CD4-positive, alpha-beta T cell treated with Interleukin-17A for 1 hour (primary cell): ENCODE data around the gene FAM174C.
"Not testable (repeated sequence)": the region's sequence is repeated elsewhere in the genome, so short reads cannot be mapped to it uniquely, and the experiment has no call there.

Source experiments
- DNase-seq: peaks from one replicate; pipeline ENCODE4 v3.0.0-alpha.2; 2020

The FAM174C gene

DNA sequence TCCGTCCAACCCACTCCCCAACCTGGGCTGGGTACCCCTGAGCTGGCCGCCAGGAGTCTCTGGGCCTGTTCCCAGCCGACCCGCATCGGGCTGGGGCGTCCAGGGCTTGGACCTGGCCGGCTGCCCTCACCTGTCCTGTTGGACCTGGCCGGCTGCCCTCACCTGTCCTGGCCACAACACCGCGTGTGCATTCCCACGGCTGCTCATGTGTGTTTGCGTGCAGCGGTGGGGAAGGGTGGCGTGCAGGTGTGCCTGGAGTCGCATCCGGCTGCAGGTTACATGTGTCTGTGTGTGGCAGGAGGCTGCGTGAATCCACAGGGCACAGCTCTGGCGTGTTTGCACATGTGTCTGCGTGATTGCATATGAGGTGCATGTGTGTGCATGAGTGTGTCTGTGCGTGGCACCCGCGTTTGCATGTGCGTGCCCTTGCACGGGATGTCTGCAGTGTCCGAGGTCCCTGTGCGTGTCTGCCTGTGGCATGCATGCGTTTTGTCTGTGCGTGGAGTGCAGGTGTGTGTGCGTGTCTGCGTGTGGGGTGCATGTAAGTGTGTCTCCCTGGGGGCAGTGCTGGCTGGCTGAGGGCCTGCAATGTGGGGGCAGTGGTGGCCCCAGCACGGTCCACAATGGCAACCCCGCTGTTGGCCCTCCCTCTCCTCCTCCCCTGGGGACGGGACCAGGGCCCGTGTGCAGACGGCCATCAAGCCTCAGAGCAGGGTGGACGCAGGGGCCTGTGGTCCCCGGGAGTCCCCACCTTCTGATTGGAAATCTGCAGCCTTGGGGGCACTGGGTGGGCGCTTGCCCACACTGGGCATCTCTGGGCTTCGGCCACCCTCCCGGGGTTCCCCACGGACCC lies 13.7 kb downstream of the FAM174C start:
- no peak for DNase-seq

- no peak for DNase-seq
These were observed 14.3 kb downstream of the FAM174C start for GRCh38 chr19:1289686-1290025.

GRCh38 chr19:1290196-1290702 lies 14.9 kb downstream of the FAM174C start:
- DNase-seq = no peak

DNA sequence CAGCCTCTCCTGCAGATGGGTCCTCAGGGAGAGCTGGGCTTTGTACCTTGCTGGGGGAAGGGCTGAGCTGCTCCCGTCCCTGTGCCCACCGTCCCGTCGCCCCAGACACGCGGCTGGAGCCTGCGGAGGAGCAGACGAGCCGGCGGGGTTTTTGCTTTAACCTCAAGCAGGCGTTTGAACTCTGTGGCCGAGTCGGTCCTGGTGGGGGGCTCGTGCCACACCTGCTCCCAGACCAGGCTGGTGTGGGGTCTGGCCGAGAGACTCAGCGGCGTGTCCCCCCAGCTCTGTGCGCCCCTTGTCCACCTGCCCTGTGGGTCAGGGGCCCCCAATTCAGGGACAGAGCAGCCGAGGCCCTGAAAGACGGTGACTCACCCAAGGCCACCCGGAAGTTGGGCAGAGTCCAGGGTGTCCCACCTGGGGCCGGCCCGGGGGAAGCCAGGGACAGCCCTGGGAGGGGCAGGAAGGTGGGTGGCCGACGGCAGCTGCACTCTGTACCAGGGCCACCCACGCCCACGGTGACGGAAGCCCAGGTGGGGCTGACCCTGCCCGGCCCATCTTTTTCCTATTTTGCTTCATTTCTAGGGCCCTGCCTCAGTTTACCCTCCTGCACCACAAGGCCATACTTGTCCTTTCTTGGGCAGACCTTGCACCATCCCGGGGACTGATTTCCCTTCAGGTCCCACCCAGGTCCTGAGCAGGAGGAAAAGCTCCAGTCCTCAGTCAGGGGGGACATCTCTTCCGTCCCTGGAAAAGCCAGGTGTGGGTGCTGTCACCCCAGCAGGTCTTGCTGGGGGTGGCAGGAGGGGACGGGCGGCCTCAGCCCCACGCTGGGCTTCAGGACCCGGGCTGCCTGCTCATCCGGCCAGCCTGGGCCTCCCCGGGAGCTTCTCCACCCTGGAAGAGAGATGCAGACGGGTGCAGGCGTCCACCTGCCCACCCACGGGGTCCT lies 15.6 kb downstream of the FAM174C start:
- no peak for DNase-seq

DNA sequence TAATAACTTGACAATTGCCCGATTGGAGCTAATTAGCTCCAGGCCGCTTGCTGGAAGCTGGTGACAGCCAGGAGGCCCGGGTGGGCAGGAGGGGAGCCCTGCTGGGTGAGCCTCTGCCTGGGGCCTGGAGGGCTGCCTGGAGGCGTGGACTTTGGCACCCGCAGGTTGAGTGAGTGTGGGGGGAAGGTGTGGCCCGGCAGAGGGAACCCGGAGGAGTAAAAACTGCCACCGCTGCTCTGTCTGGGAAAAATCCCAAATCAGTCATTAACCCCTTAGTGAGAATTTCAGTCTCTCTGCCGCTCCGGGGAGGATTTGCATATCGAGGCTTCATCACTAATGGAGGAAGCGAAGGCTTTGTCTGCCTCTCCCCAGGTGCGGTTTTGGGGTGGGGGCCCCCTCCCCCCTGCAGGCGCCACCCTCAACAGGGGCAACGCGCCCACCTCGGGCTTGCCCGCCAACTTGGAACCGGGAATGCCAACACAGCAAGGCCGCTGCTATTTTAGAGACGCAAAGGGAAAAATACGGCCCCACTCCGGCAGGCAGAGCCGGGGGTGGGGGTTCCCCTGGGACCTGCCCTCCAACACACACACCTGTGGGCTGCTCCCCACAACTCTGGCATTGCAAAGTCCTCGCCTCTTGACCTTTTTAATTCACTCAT lies 16.6 kb downstream of the FAM174C start:
- no peak for DNase-seq

DNA sequence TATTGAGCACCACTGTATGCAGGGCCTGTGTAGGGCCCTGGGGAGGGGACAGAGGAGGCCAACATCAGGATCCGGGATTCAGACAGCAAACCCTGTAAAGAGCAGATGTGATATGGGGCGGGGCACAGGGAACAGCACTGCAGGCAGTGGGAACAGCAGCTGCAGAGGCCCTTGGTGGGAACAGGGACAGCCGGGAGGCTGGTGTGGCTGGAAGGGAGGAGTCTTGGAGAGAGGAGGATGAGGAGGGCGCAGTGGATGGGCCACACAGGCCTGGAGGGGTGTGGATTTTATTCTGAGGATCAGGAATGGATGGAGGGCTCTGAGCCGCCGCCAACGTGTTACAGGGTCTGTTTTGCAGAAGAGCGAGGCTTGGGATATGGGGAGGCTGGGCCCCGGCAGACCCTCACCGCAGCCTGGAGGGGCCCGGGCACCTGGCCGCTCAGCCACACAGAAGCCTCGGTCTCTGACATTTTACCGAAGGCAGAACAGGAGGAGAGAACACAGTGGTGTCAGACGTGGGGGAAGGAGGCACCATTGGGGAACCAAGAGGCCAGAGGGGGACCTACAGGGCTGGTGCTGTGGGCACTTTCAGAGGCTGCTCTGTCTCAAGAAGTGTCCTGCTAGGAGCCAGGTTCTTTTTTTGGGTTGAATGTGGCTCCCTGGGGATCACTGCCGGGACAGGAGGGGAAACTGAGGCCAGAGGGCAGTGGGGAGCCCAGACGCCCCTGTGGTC lies 17.3 kb downstream of the FAM174C start:
- no peak for DNase-seq

DNA sequence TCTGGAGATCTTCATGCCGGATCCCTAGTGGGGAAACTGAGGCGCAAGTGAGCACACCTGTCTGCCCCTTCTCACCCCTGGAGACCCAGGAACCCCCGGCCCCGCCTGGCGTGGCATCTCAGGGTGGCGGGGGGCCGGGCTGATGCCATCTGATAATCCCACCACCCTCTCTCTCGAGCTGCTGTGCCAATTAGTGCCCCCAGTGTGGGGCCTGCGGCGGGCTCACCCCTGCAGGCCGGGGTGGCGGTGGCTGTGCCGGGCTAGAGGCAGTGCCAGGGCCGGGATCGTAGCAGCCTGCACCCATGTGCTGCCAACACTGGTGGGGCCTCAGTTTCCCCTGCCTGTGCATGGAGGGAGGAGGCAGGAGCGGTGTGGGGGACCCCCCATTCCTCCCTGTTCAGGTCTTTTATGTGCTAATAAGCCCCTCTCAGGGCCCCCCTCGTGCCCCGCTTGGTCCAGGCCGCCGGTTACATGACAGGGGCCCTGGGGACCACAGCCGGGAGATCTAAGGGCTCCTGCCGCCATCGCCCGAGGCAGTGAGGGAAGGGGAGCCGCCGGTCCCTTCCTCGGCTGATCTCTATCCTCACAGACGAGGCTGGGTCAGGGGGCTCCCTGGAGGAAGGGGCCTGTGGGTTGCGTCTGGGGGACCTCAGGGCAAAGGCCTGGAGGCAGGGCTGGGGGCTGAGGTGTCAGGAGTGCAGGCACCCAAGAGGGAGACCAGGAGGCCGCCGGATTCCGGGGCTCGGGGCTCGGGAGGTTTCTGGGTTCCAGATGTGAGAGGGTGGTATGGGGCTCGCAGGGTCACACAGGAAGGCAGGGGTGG lies 18.7 kb downstream of the FAM174C start:
- DNase-seq = no peak

DNA sequence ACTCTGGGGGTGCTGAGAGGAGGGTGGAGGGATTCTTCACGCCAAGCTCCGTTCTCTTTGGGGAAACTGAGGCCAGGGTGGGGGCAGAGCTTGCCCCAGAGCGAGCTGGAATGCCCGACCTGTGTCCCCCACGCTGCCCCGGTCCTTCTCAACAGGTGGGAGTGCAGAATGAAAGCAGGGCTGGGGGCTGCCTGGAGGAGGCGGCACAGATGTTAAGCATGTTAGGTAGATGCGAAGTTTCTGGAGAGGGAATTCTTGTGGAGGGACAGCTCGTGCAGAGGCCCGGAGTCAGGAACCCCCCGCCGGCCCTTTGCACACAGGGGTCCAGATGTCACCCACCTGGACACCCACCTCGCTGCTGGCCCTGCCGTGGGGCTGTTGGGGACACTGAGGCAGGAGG lies 19.4 kb downstream of the FAM174C start:
- DNase-seq = no peak

GRCh38 chr19:1295169-1296012 lies 20.1 kb downstream of the FAM174C start:
- peak; percentile 47 for DNase-seq

DNA sequence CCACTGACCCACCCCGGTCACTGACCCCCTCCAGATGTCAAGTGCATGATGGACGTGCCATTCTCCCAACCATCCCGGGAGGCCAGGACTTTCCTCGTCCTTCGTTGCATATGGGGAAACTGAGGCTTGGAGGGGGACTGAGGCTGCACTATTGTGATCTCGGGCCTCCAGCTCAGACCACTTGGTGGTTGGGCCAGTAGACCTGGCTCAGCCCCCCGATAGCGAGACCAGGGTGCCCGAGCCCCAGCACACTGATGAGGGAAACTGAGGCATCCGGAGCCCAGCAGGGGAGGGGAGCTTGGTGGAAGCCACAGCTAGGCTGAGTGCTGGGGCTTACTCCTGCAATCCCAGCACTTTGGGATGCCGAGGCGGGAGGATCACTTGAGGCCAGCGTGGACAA lies 20.7 kb downstream of the FAM174C start:
- DNase-seq = no peak

- no peak for DNase-seq
These were observed 21.4 kb downstream of the FAM174C start for GRCh38 chr19:1296575-1297271.

GRCh38 chr19:1298235-1298634 lies 22.9 kb downstream of the FAM174C start:
- no peak for DNase-seq

GRCh38 chr19:1299801-1300200 lies 24.5 kb downstream of the FAM174C start:
- no peak for DNase-seq

DNA sequence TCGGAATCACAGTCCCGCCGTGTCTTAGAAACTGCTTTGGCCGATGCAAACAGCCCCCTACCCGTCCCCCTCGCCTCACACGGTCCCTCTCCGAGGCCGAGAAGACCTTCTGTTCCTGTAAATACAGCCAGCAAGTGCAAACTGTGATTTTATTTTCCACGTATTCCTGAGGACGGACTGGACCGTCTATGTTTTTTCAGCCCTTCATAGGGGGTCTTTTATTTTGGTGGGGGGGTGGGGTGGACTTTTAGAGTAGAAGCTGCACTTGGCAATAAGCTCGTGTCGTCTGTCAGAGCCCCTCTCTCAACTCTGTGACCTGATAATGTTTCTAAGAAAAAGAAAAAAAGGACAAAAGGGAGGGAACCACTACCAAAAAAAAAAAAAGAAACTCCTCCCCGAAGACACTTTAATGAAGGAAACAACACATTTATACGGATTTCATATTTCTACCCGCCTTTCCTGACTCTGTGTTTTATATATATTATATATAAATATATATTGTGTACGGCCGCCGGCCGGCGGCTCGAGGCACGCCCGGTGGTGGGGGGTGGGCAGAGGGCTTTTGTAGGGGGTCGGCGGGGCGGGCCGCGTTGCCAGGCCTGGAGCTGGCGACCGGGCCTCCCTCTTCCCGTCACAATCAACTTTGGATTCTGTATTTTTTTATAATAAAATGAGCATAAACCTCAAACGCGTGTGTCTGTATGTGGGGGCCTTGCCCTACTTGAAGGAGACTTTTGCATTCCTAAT lies 25.6 kb downstream of the FAM174C start:
- DNase-seq = no peak

DNA sequence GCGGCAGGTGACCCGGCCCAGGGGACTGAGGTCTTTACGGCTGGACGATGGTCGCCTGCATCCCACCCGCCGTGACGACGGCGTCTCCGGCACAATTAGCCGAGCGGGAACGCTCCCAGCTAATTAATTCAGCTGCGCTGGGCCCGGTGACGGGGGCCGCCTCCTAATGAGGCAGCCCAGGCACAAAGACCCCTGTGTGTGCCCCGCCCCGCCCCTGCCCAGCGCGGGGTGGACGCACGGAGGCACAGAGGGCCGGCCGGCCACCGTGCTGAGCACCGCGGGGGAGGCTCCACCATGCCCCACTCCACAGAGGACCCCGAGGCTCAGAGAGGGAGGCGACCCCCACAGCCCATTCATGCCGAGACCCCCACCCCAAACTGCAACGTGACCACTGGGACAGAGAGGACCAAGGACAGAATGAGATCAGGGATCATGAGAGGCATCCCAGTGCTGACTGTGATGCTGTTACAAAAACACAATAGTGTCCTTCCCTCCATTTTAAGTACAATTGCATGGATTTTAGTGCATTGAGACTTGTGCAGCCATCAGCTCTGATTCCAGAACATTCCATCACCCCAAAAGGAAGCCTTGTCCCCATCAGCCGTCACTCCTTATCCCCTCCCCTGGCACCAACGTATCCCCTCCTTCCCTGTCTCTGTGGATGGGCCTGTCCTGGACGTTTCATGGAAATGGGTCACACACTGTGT lies 27.4 kb downstream of the FAM174C start:
- no peak for DNase-seq

GRCh38 chr19:1304197-1304924 lies 29.0 kb downstream of the FAM174C start:
- no peak for DNase-seq

DNA sequence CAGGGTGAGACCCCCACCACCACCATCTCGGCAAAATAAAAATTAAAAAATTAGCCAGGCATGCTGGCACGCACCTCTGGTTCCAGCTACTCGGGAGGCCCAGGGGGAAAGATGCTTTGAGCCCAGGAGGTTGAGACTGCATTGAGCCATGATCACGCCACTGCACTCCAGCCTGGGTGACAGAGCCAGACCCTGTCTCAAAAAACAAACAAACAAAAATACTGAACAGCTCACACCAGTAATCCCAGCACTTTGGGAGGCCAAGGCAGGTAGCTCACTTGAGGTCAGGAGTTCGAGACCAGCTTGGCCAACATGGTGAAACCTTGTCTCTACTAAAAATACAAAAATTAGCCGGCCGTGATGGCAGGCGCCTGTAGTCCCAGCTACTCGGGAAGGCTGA lies 30.0 kb downstream of the FAM174C start:
- not testable (repeated sequence) for DNase-seq

- DNase-seq = no peak
These were observed 32.0 kb downstream of the FAM174C start for GRCh38 chr19:1307320-1307719.
